Hypothalamus (tissue), 51 donors: ENCODE measurements around the gene WBP4.
"Not testable (repeated sequence)": the region's sequence is repeated elsewhere in the genome, so short reads cannot be mapped to it uniquely, and the experiment has no call there.

Experiments
- DNase-seq, 51 donors: peaks; one replicate each; lab custom pipeline; 2025; lab: John Stamatoyannopoulos, UW

Gene WBP4

GRCh38 chr13:41075034-41075433 is 13.7 kb downstream of the WBP4 start:
- peak in 2 of 51 donors; percentile 1 to 24 for DNase-seq

- DNase-seq: no peak
These were observed 14.2 kb downstream of the WBP4 start for GRCh38 chr13:41075485-41075884.

- DNase-seq: no peak
These were observed 16.2 kb downstream of the WBP4 start for GRCh38 chr13:41077475-41077874.

GRCh38 chr13:41079725-41080124 is 18.4 kb downstream of the WBP4 start:
- no peak for DNase-seq

GRCh38 chr13:41085961-41086585 is 24.8 kb downstream of the WBP4 start:
- DNase-seq: no peak

- DNase-seq: not testable (repeated sequence)
These were observed 34.4 kb downstream of the WBP4 start for GRCh38 chr13:41095681-41096080.

- DNase-seq: no peak
These were observed 37.5 kb downstream of the WBP4 start for GRCh38 chr13:41098761-41099160.

GRCh38 chr13:41099986-41100385 is 38.7 kb downstream of the WBP4 start:
- no peak for DNase-seq

GRCh38 chr13:41107104-41107571 is 45.8 kb downstream of the WBP4 start:
- no peak for DNase-seq

GRCh38 chr13:41107584-41108014 is 46.3 kb downstream of the WBP4 start:
- DNase-seq: no peak

- no peak for DNase-seq
These were observed 50.1 kb downstream of the WBP4 start for GRCh38 chr13:41111454-41111853.

- DNase-seq: no peak
These were observed 56.6 kb downstream of the WBP4 start for GRCh38 chr13:41117869-41118268.

GRCh38 chr13:41122838-41123237 is 61.5 kb downstream of the WBP4 start:
- DNase-seq: peak in 1 of 51 donors; percentile 4

GRCh38 chr13:41127701-41128100 is 66.4 kb downstream of the WBP4 start:
- no peak for DNase-seq

- no peak for DNase-seq
These were observed 69.0 kb downstream of the WBP4 start for GRCh38 chr13:41130356-41130755.

GRCh38 chr13:41131189-41131588 is 69.9 kb downstream of the WBP4 start:
- DNase-seq: not testable (repeated sequence)

- DNase-seq: peak in 12 of 51 donors; percentile 33 to 79 (median 63)
These were observed 70.6 kb downstream of the WBP4 start for GRCh38 chr13:41131660-41132511.

GRCh38 chr13:41132512-41133152 is 71.3 kb downstream of the WBP4 start, which contains the start of gene KBTBD6:
KBTBD6 (minus strand) TSS chr13:41132802; CDS start chr13:41132511, 291 bp downstream.
- DNase-seq: peak; percentile 61 to 99 (median 93)
